Type B pancreatic cell (in vitro differentiated cells): ENCODE data around the gene MCEE. TPM values are rescaled to one million over a fixed set of nuclear protein-coding genes. Genes with fewer than 3 reads are reported as not detected.
A peak's percentile ranks its signal among the peaks of the same experiment; 100 is the strongest.
"Not testable (repeated sequence)": the region's sequence is repeated elsewhere in the genome, so short reads cannot be mapped to it uniquely, and the experiment has no call there.

Experiments
- DNase-seq: peaks from one replicate; pipeline ENCODE4 v3.0.0; 2021; ENCODE audit warnings: mixed read lengths; ENCODE audit not compliant: unreplicated experiment; ENCODE audit errors: extremely low spot score
- H3K27ac Mint-ChIP-seq: 2 replicates; pipeline ENCODE4 v1.8.0; 2021; ENCODE audit warnings: mild to moderate bottlenecking, mixed read lengths
- H3K27me3 Mint-ChIP-seq: 2 replicates; pipeline ENCODE4 v1.8.0; 2021; ENCODE audit warnings: mixed read lengths
- H3K36me3 Mint-ChIP-seq: 2 replicates; pipeline ENCODE4 v1.8.0; 2021; ENCODE audit warnings: mixed read lengths
- H3K4me1 Mint-ChIP-seq: one replicate; pipeline ENCODE4 v1.8.0; 2021; ENCODE audit warnings: mixed read lengths; ENCODE audit not compliant: unreplicated experiment
- H3K4me3 Mint-ChIP-seq: 2 replicates; pipeline ENCODE4 v1.8.0; 2021; ENCODE audit warnings: mild to moderate bottlenecking, mixed read lengths
- H3K9me3 Mint-ChIP-seq: 2 replicates; pipeline ENCODE4 v1.8.0; 2021; ENCODE audit warnings: mixed read lengths
- total RNA-seq: library from RNA; stranded (reverse); gene quantifications from 2 replicates; pipeline ENCODE4 v1.2.1, GENCODE V29; 2021; ENCODE audit warnings: low replicate concordance
- TF ChIP-seq, protein P1 (sequence below): fragments of 200-600 bp; sonication (generic); conservative IDR thresholded peaks from 2 replicates; pipeline ENCODE4 v1.5.0; 2021; ENCODE audit warnings: antibody characterized with exemption, mild to moderate bottlenecking

Gene MCEE
- total RNA-seq, 1 donor from 2014 or later = 16.5 TPM

DNA sequence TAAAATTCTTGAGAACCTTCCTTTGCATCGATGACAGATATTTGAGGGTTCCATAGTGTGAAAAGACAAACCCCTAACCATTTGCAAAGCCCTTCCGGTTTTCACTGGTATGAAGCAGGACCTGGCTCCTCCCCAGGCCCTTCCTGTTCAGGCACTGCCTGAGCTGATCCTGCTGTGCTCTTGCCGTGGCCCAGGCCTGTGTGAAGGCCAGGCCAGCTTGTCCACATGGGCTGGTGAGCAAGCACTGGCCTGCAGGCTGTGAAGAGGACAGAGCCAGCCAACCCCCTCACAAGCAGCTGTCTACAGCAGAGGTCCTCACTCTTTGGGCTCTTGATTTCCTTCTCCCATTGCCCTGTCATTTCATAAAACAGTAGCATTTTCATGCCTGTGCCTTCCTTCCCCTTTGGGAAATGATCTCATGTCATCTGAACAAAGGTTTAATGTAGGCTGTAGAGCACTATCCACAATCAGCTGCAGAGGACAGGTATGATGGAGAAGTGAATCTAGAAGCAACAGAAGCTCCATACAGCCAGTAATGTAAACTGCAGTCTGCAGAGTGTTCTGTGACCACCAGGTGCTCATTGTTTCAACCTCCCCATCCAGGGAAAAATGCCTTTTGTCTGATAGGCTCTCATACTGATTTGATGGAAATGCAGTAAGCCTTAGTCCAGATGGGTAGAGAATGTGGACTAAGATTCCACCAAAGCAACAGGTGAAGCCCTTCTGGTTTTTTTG, 20.2 kb upstream of the MCEE start:
- no peak for DNase-seq
- Mint-ChIP-seq H3K4me3 (no peak overlapping the region), H3K4me1 (no peaks in the 10 kb centered on the region), H3K36me3 (peaks cover 20% of the 10 kb centered on the region), H3K27me3 (peaks cover 10% of the 10 kb centered on the region), H3K9me3 (no peaks in the 10 kb centered on the region), H3K27ac (no peak overlapping the region)
- TF ChIP-seq, protein P1, sequence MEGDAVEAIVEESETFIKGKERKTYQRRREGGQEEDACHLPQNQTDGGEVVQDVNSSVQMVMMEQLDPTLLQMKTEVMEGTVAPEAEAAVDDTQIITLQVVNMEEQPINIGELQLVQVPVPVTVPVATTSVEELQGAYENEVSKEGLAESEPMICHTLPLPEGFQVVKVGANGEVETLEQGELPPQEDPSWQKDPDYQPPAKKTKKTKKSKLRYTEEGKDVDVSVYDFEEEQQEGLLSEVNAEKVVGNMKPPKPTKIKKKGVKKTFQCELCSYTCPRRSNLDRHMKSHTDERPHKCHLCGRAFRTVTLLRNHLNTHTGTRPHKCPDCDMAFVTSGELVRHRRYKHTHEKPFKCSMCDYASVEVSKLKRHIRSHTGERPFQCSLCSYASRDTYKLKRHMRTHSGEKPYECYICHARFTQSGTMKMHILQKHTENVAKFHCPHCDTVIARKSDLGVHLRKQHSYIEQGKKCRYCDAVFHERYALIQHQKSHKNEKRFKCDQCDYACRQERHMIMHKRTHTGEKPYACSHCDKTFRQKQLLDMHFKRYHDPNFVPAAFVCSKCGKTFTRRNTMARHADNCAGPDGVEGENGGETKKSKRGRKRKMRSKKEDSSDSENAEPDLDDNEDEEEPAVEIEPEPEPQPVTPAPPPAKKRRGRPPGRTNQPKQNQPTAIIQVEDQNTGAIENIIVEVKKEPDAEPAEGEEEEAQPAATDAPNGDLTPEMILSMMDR = peak; percentile 24

DNA sequence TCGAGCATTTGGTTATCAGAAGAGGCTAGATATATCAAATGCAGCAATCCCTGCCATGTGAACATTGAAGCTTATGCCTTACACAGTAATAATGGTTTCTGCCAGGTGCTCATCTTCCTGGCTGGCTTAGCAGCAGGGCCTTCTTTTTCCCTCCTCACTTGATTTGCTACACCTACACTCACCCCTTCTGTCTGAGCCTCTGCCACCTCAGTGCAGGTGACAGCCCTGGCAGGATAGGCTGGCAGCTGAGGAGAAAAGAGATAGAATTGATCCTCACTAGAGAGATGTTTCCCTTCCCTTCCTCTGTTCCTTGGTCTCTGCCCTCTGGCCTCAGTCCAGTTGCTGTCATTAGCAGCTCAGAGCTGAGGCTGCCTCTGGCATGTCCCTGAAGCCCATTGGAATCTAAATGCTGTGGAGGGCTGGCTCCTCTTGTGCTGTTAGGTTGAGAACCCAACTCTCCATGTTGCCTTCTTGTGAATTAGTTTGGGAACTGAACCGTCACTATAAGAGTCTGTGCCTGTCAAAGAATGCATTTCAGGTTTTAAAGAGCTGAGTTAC, 18.6 kb upstream of the MCEE start:
- peaks cover 4% of the 10 kb centered on the region for H3K27me3 Mint-ChIP-seq
- no peak overlapping the region for H3K27ac Mint-ChIP-seq
- H3K4me1 Mint-ChIP-seq = no peaks in the 10 kb centered on the region
- H3K4me3 Mint-ChIP-seq = no peak overlapping the region
- no peak for DNase-seq
- TF ChIP-seq, protein P1 = no peak
- H3K36me3 Mint-ChIP-seq = peaks cover 31% of the 10 kb centered on the region
- no peaks in the 10 kb centered on the region for H3K9me3 Mint-ChIP-seq

DNA sequence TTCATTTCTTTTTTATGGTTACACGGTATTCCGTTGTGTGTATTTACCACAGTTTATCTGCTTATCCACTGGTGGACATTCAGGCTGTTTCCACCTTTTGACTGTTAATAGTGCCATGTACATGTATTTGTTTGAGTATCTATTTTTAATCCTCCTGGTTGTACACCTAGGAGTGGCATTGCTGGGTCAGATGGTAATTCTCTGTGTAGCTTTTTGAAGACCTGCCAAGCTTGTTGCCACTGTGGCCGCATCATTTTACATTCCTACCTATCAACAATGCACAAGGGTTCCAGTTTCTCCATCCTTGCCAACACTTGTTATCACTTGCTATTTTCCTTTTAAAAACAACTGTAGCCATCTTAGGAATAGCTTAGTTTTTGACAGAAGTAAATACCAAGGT, 13.8 kb upstream of the MCEE start:
- peaks cover 44% of the 10 kb centered on the region for H3K36me3 Mint-ChIP-seq
- no peaks in the 10 kb centered on the region for H3K9me3 Mint-ChIP-seq
- TF ChIP-seq, protein P1 = no peak
- H3K27me3 Mint-ChIP-seq = no peaks in the 10 kb centered on the region
- no peak overlapping the region for H3K27ac Mint-ChIP-seq
- DNase-seq = no peak
- H3K4me1 Mint-ChIP-seq = no peaks in the 10 kb centered on the region
- H3K4me3 Mint-ChIP-seq = no peak overlapping the region

DNA sequence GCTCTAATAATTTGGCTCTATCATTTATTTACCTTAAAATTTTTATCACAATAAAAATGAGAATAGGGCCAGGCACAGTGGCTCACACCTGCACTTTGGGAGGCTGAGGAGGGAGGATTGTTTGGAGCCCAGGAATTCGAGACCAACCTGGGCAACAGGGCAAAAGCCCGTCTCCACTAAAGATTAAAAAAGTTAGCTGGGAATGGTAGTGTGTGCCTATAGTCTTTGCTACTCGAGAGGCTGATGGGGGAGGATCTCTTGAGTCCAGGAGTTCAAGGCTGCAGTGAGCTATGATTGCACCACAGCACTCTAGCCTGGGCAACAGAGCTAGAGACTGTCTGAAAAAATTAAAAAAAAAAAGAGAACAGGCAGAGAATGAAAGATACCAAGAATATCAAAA, 6.1 kb upstream of the MCEE start:
- Mint-ChIP-seq H3K27me3 (no peaks in the 10 kb centered on the region), H3K4me1 (no peaks in the 10 kb centered on the region), H3K36me3 (peaks cover 20% of the 10 kb centered on the region), H3K9me3 (no peaks in the 10 kb centered on the region), H3K4me3 (no peak overlapping the region), H3K27ac (no peak overlapping the region)
- DNase-seq = no peak
- TF ChIP-seq, protein P1 = no peak

DNA sequence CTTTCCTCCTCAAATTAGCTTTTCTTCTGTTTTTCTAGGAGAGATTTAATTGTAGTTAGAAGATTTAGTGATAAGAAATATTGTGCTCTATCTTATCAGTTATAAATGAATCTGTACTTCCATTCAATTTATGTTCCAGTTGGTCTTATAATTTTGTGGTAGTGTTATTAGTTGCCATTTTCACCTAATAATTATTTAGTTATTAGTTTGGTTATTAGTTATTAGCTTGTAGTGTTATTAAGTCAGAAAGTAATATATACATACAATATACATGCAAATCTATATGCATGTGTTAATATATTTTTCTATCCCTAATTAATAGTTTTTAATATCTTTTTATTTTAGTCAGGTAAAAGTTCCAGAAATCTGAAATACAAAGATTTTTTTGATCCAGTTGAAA, 3.6 kb upstream of the MCEE start:
- DNase-seq = no peak
- H3K4me1 Mint-ChIP-seq = no peaks in the 10 kb centered on the region
- TF ChIP-seq, protein P1 = no peak
- H3K4me3 Mint-ChIP-seq = no peak overlapping the region
- H3K36me3 Mint-ChIP-seq = peaks cover 7% of the 10 kb centered on the region
- no peaks in the 10 kb centered on the region for H3K9me3 Mint-ChIP-seq
- no peak overlapping the region for H3K27ac Mint-ChIP-seq
- no peaks in the 10 kb centered on the region for H3K27me3 Mint-ChIP-seq

DNA sequence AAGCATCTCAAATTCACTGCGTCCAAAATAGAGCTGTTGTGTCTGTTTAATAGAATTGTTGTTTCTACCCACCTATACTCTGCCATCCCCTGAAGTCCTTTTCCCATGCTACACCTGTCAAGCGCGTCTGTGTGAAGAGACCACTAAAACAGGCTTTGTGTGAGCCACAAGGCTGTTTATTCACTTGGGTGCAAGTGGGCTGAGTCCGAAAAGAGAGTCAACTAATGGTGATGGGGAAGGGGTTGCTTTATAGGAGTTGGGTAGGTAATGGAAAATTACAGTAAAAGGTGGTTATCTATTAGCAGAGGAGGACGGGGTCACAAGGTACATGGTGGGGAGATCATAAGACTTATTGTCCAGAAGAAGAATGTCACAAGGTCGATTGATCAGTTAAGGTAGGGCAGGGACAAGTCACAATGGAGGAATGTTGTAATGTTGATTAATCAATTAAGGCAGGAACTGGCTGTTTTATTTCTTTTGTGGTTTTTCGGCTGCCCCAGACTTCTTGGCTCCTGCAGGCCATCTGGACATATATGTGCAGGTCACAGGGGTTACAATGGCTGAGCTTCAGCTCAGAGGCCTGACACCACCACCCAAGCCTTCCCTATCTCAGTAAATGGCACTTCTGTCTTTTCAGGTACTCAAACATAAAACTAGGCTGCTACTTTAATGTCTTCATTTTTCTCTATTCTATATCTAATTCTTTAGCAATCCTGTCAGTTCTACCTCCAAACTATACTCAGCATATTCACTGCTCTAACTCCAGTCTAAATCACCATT, 1.5 kb upstream of the MCEE start:
- not testable (repeated sequence) for H3K36me3 Mint-ChIP-seq, H3K27ac Mint-ChIP-seq, H3K27me3 Mint-ChIP-seq, DNase-seq, H3K4me3 Mint-ChIP-seq, H3K9me3 Mint-ChIP-seq
- peaks cover 10% of the 10 kb centered on the region for H3K4me1 Mint-ChIP-seq
